HG03571 (cell line): ENCODE results near the gene DPY19L1.
A peak's percentile ranks its signal among the peaks of the same experiment; 100 is the strongest.
"Not testable (repeated sequence)": the region's sequence is repeated elsewhere in the genome, so short reads cannot be mapped to it uniquely, and the experiment has no call there.

Experiments
- ATAC-seq: cut with Tn5 transposase; IDR thresholded peaks from one replicate; pipeline ENCODE4 v1.9.1; 2021; ENCODE audit not compliant: unreplicated experiment

The DPY19L1 gene

DNA sequence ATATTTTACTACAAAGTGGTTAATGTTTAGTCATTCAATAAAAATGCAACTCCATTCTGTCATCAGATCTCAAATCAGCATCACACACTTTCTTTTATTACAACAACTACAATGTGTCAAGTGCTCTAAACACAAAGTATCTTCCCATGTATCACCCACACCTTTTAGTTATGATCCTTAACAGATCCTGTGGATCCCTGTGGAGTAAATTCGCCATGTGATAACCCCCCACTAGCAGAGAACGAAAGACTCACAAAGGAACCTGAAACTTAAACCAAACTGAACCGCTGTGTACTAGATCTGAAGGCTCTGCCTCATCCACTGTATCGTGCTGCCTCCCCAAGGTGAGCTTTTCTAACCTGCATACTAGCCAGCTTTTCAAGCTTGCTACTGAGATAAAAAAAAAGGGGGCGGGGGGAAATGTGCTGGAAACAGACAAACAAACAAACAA lies 1.7 kb downstream of the DPY19L1 start:
- peak; percentile 10 for ATAC-seq

DNA sequence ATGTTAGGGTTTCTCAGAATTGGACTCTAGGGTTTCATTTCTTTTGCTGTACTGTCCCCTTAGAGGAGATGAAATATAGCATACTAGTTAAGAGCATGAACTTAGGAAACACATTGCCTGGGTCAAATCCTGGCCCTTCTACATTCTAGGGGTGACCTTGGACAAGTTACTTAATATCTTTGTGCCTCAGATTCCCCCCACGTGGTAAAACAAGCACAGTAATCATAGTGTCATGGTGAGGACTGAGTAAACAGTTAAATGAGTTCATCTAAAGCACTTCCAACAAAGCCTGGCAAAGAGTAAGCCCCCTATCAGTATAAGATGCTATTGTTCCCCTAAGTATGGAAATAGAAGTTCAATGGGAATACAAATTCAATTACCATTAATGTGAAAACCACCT lies 5.1 kb downstream of the DPY19L1 start:
- ATAC-seq: no peak

DNA sequence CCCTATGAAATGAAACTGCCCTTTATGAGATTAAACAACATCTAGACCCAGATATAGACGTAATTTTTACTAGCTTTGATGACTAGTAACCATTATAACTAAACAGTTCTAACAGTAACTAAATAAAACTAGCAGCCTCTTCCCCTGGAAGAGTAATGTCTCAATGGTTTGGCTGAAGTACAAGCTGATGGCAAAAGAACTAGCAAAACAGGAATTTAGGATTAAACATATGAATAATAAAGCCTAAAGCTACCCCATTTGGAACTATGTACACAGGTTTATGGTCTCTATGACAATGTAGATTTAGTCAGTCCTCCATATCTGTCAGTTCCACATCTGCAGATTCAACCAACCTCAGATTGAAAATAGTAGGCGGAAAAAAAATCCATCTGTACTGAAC lies 6.4 kb downstream of the DPY19L1 start:
- ATAC-seq: no peak

DNA sequence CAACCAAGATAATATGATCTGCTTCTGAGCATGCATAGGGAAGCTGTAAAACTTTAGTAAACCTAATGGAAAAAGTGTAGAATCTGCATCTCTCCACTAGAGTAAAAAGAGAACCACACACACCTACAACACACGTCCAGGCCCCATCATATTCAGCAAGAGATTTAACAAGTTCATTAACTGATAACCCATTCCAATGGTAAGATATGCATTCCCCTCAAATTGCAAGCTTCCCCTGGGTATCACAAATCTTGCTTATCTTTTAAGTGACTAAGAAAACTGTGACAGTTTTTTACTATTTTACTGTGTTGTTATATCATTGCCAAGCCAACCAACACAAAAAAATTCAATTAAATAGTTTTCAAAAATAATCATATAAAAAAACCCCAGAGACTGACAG lies 8.0 kb downstream of the DPY19L1 start:
- no peak for ATAC-seq

DNA sequence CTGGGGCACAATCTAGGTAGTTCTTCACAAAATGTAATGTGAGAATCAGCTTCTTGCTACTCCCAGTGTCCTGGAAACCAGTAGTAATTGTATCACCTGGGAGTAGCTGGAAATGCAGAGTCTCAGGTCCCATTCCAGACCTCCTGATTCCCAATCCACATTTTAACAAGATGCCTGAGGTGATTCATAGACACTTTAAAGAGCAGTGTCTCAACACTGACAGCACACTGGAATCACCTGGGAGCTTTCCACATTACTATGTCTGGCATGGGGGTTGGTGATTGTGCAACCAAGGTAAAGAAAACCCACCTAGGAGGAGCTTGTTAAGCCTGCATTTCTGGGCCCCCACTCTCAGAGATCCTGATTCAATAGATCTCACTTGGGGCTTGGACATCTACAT lies 11.1 kb downstream of the DPY19L1 start:
- ATAC-seq: no peak

DNA sequence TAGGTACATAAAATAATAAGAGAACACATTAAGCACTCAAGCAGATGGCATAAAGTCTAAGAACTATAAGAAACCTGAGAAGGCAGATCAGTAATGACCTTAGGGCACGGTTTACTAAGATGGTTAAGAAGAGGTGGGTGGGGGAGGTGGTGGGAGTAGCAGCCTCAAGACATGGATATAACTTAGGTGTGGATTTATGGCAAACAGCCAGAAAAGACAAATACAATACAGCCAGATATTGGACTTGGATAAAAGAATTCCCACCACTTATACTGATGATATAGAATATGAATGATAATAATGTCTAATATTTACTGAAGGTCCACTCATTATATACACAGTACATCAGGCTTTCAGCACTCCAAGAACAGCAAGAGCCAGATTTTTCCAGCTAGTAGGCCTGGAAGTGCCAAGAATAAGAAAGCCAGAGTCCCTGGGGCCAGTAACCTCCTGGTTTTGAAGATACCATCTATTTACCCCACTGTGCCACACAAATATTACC lies 11.9 kb downstream of the DPY19L1 start:
- no peak for ATAC-seq

DNA sequence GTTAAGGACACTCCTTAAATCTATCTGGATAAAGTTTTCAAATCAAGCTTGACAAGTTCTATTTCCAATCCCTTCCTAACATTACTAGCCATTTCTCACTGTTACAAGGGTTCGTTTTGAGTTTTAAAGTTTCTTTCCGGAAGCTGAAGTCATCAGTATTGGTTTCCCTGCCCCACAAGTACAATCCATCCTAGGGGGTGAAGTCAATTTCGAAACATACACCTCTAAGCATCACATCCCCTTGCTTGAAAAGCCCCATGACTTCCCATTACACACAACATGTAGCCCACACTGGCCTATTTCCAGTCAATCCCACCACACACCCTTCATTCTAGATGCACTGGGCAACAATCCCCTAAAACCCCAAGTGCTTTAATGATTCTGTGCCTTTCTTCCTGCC lies 13.0 kb downstream of the DPY19L1 start:
- ATAC-seq: no peak

DNA sequence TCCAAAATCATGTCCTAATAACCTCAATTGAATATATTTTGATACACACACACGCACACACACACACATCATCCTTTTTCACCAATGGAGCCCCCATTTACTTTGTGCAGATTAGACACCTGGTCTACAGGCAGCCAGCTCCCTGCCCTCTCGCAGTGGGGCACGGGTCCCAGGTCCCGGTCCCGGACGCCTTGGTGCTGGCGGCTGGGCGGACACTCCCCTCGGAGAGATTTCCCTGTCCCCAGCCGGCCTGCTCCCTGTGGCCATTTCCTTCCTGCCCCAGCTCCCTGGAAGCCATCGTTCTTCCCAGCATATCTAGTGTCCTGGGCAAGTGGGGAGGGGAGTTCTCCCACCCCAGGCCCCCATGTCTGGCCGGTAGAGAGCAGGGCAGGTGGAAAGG lies 14.6 kb downstream of the DPY19L1 start:
- ATAC-seq: no peak

DNA sequence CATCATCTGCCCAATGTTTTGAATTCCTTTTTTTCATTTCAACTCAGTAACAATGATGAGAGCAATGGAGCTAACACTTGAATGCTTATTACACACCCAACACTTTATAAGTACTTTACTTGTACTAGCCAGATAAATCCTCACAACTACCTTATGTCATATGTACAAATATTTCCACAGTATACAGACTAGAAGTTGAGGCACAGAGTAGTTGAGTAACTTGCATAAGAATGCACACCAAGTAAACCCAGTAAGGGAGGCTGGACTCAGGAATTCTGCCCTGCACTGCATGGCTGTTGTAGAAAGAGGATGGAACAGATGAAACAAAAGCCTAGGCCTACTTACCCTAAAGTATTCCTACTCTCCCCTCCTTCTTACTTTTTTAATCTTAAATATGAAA lies 15.8 kb downstream of the DPY19L1 start:
- no peak for ATAC-seq

DNA sequence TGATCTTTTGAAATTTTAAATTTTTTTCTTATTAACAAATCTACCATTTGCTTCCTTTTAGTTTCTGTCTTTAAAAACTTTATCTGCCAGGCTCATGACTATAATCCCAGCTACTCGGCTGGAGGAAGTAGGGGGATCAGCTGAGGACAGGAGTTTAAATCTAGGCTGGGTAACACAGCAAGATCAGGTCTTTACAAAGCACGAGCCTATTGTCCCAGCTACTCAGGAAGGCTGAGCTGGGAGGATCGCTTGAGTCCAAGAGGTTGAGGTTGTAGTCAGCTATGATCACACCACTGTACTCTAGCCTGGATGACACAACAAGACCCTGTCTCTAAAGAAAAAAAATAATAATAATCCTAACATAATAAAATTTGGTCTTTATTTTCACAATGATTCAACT lies 17.5 kb downstream of the DPY19L1 start:
- ATAC-seq: no peak

DNA sequence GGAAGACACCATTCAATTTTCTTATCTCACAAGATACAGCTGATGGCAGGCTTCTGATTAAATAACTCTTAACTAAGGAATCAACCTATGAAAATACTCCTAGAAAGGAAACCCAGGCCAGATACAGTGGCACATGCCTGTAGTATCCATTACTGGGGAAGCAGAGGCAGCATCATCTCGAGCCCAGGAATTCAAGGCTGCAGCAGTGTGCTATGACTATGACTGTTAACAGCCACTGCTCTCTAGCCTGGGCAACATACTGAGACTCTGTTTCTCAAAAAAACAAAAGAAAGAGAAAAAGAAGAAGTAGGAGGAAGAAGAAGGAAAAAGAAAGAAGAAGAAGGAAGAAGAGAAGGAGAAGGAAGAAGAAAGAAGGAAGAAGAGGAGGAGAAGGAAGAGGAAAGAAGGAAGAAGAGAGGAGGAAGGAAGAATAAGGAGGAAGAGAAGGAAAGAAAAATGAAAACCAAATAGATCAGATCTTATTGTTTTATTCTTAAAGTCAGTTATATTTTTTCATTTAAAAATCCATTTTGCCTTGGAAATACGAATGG lies 18.0 kb downstream of the DPY19L1 start:
- ATAC-seq: no peak

DNA sequence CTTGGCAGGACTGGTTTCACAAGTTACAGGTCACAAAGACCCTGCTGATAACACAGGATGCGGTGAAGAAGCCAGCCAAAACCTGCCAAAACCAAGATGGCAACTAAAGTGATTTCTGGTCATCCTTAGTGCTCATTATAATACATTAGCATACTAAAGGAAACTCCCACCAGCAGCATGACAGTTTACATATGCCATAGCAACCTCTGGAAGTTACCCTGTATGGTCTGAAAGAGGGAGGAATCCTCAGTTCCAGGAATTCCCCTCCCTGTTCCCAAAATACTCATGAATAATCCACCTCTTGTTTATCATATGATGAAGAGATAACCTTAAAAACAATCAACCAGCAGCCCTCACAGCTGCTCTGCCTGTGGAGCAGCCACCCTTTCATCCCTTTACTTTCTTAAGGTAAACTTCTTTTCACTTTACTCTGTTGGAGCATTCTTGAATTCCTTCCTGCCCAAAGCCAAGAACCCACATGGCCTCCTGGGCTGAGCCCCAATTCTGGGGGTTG lies 21.9 kb downstream of the DPY19L1 start:
- ATAC-seq: no peak

DNA sequence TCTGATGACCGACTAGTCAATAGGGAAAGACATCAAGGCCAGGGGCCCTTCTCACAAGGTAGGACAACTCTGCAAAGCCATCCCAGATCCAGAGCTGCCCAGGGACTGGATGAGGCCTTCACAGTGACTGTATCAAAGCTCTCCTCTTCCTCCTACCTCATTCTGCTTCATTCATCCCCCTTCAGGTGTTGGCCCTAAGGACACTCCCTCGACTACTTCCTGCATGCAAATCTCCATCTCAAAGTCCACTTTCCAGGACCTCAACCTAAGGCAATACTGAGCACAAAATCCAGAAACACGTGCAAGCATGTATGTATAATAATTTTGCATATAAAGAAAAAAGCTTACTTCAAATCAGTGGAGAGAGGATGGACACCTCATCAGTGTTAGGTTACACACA lies 25.1 kb downstream of the DPY19L1 start:
- ATAC-seq: no peak

DNA sequence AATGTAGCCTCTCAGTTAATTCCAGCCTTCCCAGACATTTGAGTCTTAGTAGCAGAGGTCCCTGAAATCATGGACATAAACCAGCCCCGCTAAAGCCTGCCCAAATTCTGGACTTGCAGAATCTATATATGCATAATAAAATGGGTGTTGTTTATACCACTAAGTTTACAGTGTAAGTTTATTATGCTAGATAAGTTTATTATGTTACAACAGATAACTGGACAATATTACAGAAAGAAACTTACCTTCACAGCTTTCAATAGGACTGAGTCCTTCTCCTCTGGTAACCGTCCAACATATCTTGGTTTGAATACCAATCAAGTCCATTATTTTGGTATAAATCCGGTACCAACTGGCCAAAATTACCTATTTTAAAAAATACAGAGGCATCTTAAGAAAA lies 26.2 kb downstream of the DPY19L1 start:
- ATAC-seq: no peak

DNA sequence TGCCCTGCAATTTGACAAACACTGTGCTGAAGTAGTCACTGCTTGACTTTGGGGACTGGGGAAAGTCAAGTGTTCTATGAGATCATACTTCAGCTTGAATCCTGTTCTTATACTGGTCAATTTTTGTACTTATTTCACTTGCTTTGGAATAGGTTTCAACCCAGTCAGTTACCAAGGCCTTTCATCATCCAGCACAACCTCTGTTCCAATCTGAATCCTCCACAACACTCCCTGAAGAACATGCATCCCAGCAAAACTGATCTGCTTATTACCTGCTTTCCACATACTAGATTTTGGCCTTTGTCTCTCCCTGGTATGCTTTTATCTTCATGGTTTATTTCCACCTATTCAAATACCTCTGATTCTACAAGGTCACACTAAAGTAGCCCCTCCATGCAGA lies 29.5 kb downstream of the DPY19L1 start:
- no peak for ATAC-seq

DNA sequence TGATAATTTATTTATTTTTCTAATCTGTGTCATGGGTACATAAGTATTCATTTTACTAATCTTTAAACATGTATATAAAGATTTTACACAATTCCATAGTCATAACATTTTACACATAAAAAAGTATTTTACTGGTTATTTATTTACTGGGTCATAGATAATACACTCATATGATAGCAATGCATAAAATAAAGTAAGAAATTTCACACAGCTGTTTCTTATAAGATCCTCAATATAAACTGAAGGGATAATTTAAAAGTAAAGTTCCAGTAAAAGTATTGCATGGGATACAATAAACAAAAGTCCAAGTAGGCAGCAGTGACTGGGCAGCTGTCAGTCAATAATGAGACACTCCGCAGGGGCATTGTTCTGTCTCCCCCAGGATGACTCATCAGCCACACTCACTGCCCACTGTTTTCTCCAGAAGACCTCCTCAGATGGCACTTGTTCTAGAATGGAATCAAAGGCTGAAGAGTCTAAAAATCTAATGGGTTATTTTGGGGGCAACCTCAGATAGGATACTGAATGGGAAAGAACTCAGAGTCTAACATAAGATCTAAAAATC lies 32.7 kb downstream of the DPY19L1 start:
- no peak for ATAC-seq

DNA sequence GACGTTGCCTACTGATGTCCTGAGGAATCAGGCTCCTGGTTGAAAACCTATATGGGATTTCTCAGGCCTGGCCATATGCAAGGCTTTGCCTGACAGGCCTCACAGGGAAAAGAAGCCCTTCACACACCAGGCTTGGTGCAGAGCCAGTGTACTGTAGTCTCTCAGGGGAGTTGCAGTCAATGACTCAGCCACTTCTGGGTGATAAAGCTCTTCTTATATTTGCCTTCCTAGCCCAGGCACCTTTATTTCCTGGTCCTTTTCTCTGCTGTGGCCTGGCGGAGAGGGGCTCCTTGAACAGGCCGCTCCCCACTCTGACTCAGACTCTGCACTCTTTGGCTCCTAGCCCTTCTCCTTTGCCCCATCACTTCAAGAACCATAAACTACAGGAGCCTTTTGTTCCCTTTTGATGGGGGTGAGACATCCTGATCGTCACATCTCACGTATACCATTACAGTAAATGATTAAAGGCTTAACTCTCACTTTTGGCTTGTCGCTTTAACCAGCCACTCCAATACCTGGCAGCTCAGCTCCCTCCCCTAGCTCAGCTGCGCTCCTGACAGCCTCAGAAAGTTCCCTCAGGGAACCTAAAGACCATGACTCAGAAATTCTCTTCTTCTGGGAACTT lies 33.5 kb downstream of the DPY19L1 start:
- ATAC-seq: no peak

DNA sequence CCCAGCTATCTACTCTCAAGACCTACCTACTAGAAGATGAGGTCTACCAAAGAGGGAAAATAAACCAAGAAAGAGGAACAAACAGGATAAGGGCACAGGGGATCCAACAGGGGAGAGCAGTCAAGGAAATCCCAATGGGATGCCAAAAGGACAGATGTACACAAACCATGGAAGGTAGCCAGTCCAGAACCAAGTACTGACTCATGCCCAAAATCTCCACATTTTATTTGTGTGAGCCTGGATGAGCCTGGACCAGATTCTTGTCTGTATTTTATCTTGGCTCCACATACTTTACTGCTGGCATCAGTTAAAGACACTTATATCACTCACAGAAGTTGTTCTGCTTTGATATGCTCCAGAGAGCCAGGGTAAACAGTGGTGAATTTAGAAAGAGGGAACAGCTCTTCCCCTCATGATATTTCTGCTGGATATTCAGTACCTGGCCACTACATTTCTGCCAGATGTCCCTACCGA lies 34.1 kb downstream of the DPY19L1 start:
- not testable (repeated sequence) for ATAC-seq

DNA sequence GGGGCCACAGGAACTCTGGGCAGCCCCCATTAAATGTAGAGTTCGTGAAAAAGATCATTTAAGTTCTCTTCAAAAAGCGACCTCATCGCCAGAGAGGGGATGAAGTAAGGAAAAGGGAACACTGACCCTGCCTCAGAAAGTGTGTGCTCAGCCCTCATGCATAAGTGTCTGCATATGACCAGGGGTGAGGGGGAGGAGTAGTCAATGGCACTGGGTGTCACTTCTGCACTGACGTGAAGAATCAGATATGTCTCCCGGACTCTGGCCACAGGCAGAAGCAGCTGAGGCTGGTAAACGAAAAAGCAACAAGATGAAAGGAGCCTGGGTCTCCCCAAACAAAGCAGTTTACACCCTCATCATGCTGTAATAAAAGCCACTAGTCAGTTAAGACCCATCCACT lies 39.0 kb downstream of the DPY19L1 start:
- not testable (repeated sequence) for ATAC-seq

DNA sequence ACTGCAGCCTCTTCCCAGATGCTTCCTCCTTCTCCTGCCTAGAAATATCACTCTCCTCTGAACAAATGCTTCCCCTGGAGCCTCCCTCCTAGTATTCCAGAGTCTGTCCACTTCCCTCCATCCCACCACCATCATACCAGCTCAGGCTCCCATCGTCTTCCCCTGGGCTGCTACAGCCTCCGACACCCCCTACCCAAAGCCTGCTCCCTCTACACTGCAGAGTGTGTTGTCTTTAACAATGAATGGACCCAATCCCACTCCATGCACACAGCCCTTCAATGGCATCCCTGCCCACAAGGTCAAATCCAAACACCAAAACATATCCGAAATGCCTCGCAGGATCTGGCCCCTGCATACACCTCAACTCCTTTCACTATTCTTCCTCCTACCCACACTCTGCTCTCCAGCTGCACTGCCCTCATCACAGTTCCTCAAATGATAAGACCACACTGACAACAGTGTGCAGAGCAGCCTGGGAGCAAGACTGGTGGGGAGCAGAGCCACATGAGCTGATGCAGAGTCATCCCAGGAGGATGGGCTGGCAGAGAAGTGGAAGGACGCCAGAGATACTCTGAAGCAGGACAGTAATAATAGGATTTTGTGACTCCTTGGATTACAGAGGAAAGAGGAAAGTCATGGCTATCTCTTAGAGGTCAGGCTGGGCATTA lies 40.7 kb downstream of the DPY19L1 start:
- not testable (repeated sequence) for ATAC-seq

DNA sequence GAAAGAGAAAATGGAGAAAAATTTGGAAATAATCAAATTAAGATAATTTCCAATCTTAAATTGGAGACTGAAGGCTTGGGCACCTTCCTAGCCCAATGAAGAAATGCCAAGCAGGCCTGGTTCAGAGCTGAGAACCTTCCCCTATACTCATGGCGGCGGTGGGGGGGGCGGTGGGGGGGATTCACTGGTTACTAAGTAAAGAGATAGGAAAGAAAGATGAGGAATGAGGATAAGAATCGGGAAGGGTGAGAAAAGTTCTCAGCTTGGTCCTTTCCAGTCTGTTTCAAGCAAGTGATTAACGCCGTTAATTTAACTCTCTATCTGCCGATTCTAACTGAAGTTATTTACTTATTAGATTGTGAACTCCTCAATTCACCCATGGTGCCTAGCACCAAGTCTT lies 41.5 kb downstream of the DPY19L1 start:
- no peak for ATAC-seq
